MV-4-11 (cell line): ENCODE data around the gene RPLP2.

ENCODE experiments used
- DNase-seq: peaks from one replicate; lab custom pipeline; 2025; lab: John Stamatoyannopoulos, UW

Gene RPLP2

GRCh38 chr11:791658-792534 is 17.9 kb upstream of the RPLP2 start:
- no peak for DNase-seq

GRCh38 chr11:792535-792821 is 17.3 kb upstream of the RPLP2 start:
- DNase-seq: no peak

- DNase-seq: no peak
These were observed 16.9 kb upstream of the RPLP2 start for GRCh38 chr11:792873-793272.

- no peak for DNase-seq
These were observed 16.2 kb upstream of the RPLP2 start for GRCh38 chr11:793556-793955.

- no peak for DNase-seq
These were observed 15.6 kb upstream of the RPLP2 start for GRCh38 chr11:794013-794765.

- DNase-seq: no peak
These were observed 14.8 kb upstream of the RPLP2 start for GRCh38 chr11:794766-795633.

GRCh38 chr11:795634-796564 is 13.9 kb upstream of the RPLP2 start:
- peak; percentile 75 for DNase-seq

GRCh38 chr11:796565-797295 is 13.0 kb upstream of the RPLP2 start:
- DNase-seq: no peak

- peak; percentile 60 for DNase-seq
These were observed 12.3 kb upstream of the RPLP2 start for GRCh38 chr11:797296-798092.

GRCh38 chr11:798093-798713 is 11.6 kb upstream of the RPLP2 start, which contains the start of gene SLC25A22:
Gene SLC25A22, minus strand, starts transcription at chr11:798281. Its CDS starts 3,275 bp downstream, at chr11:795006.
- DNase-seq: peak; percentile 63

- DNase-seq: no peak
These were observed 10.0 kb upstream of the RPLP2 start for GRCh38 chr11:799641-800316.

- no peak for DNase-seq
These were observed 9.3 kb upstream of the RPLP2 start for GRCh38 chr11:800473-800872.

- DNase-seq: no peak
These were observed 8.5 kb upstream of the RPLP2 start for GRCh38 chr11:801097-801780.

- DNase-seq: no peak
These were observed 7.6 kb upstream of the RPLP2 start for GRCh38 chr11:802018-802617.

GRCh38 chr11:802693-803466 is 6.9 kb upstream of the RPLP2 start:
- DNase-seq: no peak

- DNase-seq: no peak
These were observed 6.4 kb upstream of the RPLP2 start for GRCh38 chr11:803467-803742.
